Pancreas (tissue), 10 donors: ENCODE measurements around the gene CIAO2A. TPM values are rescaled to one million over a fixed set of nuclear protein-coding genes. Genes with fewer than 3 reads are reported as not detected.

Experiments
- ATAC-seq, 4 donors: fragments of 200-7000 bp; cut with Tn5 transposase; one replicate each; pipeline versions ENCODE4 v1.8.0 to v1.9.1; 2020; ENCODE audit warnings: mild to moderate bottlenecking in 4 of 4, moderate library complexity in 4 of 4
- DNase-seq, 6 donors: peaks; one replicate each; pipeline ENCODE4 v3.0.0-alpha.2; 2020
- FAIRE-seq: peaks from 2 replicates; lab custom pipeline; 2012; peaks lifted over from hg19 to GRCh38; lab: Jason Lieb, UNC
- H3K27ac ChIP-seq, 4 donors: fragments of 200-600 bp; sonication (generic); 1 replicate in 3 of 4; 2 replicates in 1 of 4; pipeline versions ENCODE4 v1.5.0 to v1.8.0; 2020
- H3K27me3 ChIP-seq, 4 donors: fragments of 200-600 bp; one replicate each; pipeline ENCODE4 v1.8.0; 2021
- H3K36me3 ChIP-seq, 3 donors: fragments of 200-600 bp; sonication (generic) in 1 of 3; one replicate each; pipeline versions ENCODE4 v1.5.0 to v1.8.0; 2020 to 2021
- H3K4me1 ChIP-seq, 3 donors: fragments of 200-600 bp; one replicate each; pipeline ENCODE4 v1.8.0; 2021
- H3K4me3 ChIP-seq, 4 donors: fragments of 200-600 bp; sonication (generic) in 2 of 4; one replicate each; pipeline versions ENCODE4 v1.5.0 to v1.8.0; 2020 to 2021
- H3K9me3 ChIP-seq, 4 donors: fragments of 200-600 bp; one replicate each; pipeline ENCODE4 v1.8.0; 2021
- WGBS, 2 donors: extraction: QIAGEN DNeasy Blood & Tissue Kit; methylation state at CpG; one replicate each; pipeline ENCODE4 v1.1.7; 2013; 5-methylcytosine and 5-hydroxymethylcytosine counted together
- intact Hi-C, 3 donors: fragments of 100-400 bp; cut with DNase I; formaldehyde crosslinking; loops; one replicate each; pipeline versions ENCODE4 v1.11.1 to v1.14.2; 2022
- polyA plus RNA-seq, 2 donors: library from polyadenylated mRNA; stranded (reverse); fragments of 200-250 nt; gene quantifications; one replicate each; pipeline ENCODE4 v1.2.3, GENCODE V29; 2013
- total RNA-seq, 6 donors: library from RNA; stranded (reverse); fragmentation: NEBNext Ultra II Directional in 4 of 6; extraction: Animal tissue kit (Norgen Biotek cat#: 25700) in 4 of 6; gene quantifications; one replicate each; pipeline versions ENCODE4 v1.2.1 to v1.2.4, GENCODE V29; 2021 to 2023
- TF ChIP-seq, protein P1 (sequence below), 4 donors: fragments of 200-600 bp; sonication (generic) in 3 of 4; IDR thresholded peaks; one replicate each; pipeline versions ENCODE4 v1.5.0 to v1.8.0; 2021; ENCODE audit warnings: antibody characterized with exemption in 4 of 4
- donor health status: healthy with polysubstance abuse.
- donor health status: DM: no; HTN: no; CAD: no; lungs with moderate emphysema.
- donor health status: DM: no; HTN: no; CAD: no.
- donor health status: control.
- donor health status: control.
- donor health status: Bipolar disorder and iron deficiency.
- donor health status: DM: yes; HTN: yes; CAD: no.
- donor health status: DM: no; HTN: no; CAD: no.
- donor health status: DM: no; HTN: no; CAD: no.
- donor health status: DM: yes; HTN: yes; CAD: no.

Gene CIAO2A, protein sequence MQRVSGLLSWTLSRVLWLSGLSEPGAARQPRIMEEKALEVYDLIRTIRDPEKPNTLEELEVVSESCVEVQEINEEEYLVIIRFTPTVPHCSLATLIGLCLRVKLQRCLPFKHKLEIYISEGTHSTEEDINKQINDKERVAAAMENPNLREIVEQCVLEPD
- total RNA-seq (10 to 100 TPM; 16.0 to 44.1 (median 26.3) TPM), polyA plus RNA-seq (10 to 100 TPM; 42.0 to 61.2 TPM)

DNA sequence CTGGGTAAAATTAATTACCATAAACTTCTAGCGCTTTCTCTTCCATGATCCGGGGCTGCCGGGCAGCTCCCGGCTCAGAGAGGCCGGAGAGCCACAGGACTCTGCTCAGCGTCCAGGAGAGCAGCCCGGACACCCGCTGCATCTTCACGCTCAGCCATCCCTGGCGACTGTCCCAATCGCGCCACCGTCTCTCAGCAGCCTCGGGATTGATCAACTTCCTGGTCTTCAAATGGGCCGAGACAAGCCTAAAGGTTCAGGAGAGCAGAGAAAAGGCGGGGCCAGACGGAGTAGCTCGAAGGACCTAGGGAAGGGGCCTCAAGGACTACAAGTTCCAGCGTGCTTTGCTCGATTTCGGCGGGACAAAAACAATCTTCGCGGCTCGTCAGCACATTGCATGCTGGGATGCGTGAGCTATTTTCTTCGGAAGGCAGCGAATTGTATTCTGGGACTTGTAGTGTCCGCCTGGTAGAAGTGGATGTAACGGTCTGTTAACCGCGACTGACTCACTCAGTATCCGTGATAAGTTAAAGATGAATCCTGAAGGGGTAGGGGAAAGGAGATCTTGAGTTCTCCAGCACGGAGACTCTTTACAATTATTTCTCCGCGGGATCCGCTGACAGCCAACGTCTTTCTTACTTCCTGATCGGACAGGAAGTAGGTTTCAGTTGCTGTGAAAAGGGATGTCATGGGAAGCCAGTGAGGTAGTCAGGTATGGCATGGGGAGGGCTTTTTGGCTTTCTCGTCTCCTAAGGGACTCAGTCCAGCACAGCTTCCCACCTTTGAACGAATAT lies at the start of gene CIAO2A:
Gene CIAO2A, minus strand, starts transcription at position 212 of the 791 bp plus-strand sequence. Its CDS starts 70 bp downstream, at position 142.
- WGBS, 2 donors: 0% methylated on average over 41 of the region's 41 CpGs
- Histone ChIP-seq H3K9me3 (no peaks in the 10 kb centered on the region), H3K27me3 (no peaks in the 10 kb centered on the region), H3K36me3 (no peaks in the 10 kb centered on the region), H3K27ac (peak within 1 kb of the TSS; percentile 70 to 93 (median 87)), H3K4me3 (peak within 1 kb of the TSS; percentile 44 to 72 (median 64)), H3K4me1 (peaks cover 0 to 48% (median 35%) of the 10 kb centered on the region in 3 donors)
- FAIRE-seq: peak; percentile 83
- DNase-seq: peak; percentile 82 to 98 (median 96)
- TF ChIP-seq, protein P1, sequence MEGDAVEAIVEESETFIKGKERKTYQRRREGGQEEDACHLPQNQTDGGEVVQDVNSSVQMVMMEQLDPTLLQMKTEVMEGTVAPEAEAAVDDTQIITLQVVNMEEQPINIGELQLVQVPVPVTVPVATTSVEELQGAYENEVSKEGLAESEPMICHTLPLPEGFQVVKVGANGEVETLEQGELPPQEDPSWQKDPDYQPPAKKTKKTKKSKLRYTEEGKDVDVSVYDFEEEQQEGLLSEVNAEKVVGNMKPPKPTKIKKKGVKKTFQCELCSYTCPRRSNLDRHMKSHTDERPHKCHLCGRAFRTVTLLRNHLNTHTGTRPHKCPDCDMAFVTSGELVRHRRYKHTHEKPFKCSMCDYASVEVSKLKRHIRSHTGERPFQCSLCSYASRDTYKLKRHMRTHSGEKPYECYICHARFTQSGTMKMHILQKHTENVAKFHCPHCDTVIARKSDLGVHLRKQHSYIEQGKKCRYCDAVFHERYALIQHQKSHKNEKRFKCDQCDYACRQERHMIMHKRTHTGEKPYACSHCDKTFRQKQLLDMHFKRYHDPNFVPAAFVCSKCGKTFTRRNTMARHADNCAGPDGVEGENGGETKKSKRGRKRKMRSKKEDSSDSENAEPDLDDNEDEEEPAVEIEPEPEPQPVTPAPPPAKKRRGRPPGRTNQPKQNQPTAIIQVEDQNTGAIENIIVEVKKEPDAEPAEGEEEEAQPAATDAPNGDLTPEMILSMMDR (IDR thresholded peaks at IDR 0.05): no peak
- ATAC-seq: peak; percentile 81 to 89 (median 84)
- intact Hi-C loops: no loop called here

DNA sequence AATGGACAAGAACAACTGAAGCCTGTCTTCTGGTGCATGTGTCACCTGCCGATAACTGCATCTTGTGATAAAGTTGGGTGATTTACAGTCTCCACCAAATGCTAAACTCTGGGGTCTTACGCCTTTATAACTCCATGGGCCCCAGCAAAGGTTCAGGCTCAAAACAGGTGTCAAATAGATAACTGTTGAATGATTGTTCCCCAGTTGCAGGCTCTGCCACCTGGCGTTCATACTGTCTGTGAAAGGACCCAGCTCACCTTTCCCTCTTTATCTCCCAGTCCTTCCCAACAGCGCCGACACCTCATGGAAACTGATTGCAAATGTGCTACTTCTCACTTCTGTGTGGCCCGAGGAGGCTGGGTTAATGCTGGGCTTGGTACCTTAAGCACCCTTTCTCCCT lies 49.6 kb upstream of the CIAO2A start:
- no peaks in the 10 kb centered on the region for H3K9me3 ChIP-seq
- 77% methylated on average over 6 of the region's 6 CpGs for WGBS, 2 donors
- peaks cover 0 to 17% (median 0%) of the 10 kb centered on the region in 3 donors for H3K36me3 ChIP-seq
- FAIRE-seq (no peak), DNase-seq (no peak), ATAC-seq (no peak)
- H3K27ac ChIP-seq: no peak overlapping the region
- TF ChIP-seq, protein P1 (IDR thresholded peaks at IDR 0.05): no peak
- no peaks in the 10 kb centered on the region for H3K27me3 ChIP-seq
- H3K4me3 ChIP-seq: no peak overlapping the region
- intact Hi-C loops: no loop called here
- no peaks in the 10 kb centered on the region for H3K4me1 ChIP-seq

DNA sequence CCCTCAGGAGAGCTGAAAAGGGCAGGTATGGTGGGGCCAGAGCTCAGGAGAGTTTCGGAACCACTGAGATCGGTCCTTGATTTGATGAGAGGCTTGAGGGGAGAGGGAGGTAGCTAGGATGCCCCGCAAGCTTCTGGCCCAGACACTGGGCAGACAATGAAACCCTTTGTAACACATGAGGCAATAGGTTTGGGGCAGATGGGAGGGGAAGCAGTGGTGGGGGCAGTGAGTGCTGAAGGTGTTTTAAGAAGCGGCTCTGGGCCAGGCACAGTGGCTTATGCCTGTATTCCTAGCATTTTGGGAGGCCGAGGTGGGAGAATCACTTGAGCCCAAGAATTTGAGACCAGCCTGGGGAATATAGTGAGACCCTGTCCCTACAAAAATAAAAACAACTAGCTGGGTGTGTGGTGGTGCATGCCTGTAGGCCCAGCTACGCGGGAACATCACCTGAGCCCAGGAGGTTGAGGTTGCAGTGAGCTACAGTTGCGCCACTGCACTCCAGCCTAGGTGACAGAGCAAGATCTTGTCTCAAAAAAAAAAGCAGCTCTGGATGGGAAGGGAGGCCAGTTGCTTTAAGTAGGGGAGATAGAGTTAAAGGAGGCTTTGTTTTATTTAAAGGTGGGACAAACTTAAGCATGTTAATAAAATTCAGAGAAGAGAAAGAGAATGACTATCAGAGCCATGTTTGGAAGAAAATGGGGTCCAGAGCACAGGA lies 48.3 kb upstream of the CIAO2A start:
- TF ChIP-seq, protein P1 (IDR thresholded peaks at IDR 0.05): no peak
- ATAC-seq (no peak), DNase-seq (no peak), FAIRE-seq (no peak)
- intact Hi-C loops: no loop called here
- no peaks in the 10 kb centered on the region for H3K4me1 ChIP-seq
- no peak overlapping the region for H3K4me3 ChIP-seq
- no peaks in the 10 kb centered on the region for H3K27me3 ChIP-seq
- no peaks in the 10 kb centered on the region for H3K9me3 ChIP-seq
- peaks cover 0 to 28% (median 5%) of the 10 kb centered on the region in 3 donors for H3K36me3 ChIP-seq
- no peak overlapping the region for H3K27ac ChIP-seq
- 95 to 100% methylated on average over 8 of the region's 8 CpGs for WGBS, 2 donors

DNA sequence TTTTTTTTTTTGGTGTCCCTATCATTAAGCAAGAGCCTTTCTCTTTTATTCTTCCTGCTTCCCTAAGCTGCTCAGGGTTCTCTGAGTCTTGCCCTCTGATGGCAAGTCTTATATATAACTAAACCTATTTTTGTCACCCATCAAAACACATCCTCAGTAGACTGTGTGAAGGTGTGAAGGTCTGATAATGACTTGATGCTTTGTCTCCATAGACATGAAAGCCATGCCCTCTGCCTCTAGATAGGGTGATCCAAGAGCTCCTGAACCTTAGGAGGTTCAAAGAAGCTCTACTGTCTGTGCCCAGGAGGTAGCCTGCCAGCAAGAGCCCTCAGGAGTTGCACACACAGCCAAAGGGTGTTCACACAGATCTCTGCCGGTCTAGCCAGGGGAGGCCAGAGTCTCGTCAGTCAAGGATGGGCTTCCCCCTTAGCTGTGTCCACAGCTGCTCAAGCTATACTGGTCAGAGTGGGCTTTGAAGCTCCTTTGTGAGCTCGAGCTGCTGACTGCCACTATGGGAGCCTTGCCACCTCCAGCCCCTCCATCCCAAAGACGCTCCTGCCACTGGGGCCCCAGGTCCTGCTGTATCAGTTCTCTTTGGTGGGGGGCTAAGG lies 44.8 kb upstream of the CIAO2A start:
- H3K9me3 ChIP-seq: no peaks in the 10 kb centered on the region
- H3K27me3 ChIP-seq: no peaks in the 10 kb centered on the region
- peaks cover 0 to 49% (median 23%) of the 10 kb centered on the region in 3 donors for H3K36me3 ChIP-seq
- H3K4me3 ChIP-seq: no peak overlapping the region
- H3K27ac ChIP-seq: no peak overlapping the region
- DNase-seq: no peak
- TF ChIP-seq, protein P1 (IDR thresholded peaks at IDR 0.05): no peak
- 90 to 94% methylated on average over 4 of the region's 4 CpGs for WGBS, 2 donors
- ATAC-seq: no peak
- intact Hi-C loops: no loop called here
- no peak for FAIRE-seq
- no peaks in the 10 kb centered on the region for H3K4me1 ChIP-seq
